ENCODE data around the gene IQSEC2. TPM values are rescaled to one million over a fixed set of nuclear protein-coding genes. Genes with fewer than 3 reads are reported as not detected.

Gene IQSEC2
- total and polyA plus RNA-seq, 3 donors from 2014 or later = 15.6 to 19.9 (median 19.3) TPM

DNA sequence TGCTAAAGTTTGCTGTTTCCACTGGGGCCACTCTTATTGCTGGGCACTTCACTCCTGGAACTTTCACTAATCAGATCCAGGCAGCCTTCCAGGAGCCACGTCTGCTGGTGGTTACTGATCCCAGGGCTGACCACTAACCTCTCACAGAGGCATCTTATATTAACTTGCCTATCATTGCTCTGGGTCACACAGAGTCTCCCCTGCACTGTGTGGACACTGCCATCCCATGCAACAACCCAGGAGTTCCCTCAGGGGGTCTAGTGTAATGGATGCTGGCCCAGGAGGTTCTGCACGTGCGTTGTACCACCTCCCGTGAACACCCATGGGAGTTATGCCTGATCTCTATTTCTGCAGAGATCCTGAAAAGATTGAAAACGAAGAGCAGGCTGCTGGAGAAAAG is 41.8 kb upstream of the IQSEC2 start:
- Histone ChIP-seq H3K4me1 (no peaks in the 10 kb centered on the region), H3K27me3 (no peaks in the 10 kb centered on the region), H3K36me3 (ENCODE audit: low read depth, missing control alignments) (no peaks in the 10 kb centered on the region), H3K4me3 (no peak overlapping the region), H3K9me3 (no peaks in the 10 kb centered on the region), H3K27ac (no peak overlapping the region)
- intact Hi-C loops (cut with DNase I; ENCODE audit: low total_unique reads) = no loop called here
- TF ChIP-seq POLR2A (IDR thresholded peaks at IDR 0.05) = no peak
- TF ChIP-seq, protein P1, sequence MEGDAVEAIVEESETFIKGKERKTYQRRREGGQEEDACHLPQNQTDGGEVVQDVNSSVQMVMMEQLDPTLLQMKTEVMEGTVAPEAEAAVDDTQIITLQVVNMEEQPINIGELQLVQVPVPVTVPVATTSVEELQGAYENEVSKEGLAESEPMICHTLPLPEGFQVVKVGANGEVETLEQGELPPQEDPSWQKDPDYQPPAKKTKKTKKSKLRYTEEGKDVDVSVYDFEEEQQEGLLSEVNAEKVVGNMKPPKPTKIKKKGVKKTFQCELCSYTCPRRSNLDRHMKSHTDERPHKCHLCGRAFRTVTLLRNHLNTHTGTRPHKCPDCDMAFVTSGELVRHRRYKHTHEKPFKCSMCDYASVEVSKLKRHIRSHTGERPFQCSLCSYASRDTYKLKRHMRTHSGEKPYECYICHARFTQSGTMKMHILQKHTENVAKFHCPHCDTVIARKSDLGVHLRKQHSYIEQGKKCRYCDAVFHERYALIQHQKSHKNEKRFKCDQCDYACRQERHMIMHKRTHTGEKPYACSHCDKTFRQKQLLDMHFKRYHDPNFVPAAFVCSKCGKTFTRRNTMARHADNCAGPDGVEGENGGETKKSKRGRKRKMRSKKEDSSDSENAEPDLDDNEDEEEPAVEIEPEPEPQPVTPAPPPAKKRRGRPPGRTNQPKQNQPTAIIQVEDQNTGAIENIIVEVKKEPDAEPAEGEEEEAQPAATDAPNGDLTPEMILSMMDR (IDR thresholded peaks at IDR 0.05) = no peak
- no peak for DNase-seq
- WGBS, 2 donors = 54 to 55% methylated on average over 5 of the region's 5 CpGs

DNA sequence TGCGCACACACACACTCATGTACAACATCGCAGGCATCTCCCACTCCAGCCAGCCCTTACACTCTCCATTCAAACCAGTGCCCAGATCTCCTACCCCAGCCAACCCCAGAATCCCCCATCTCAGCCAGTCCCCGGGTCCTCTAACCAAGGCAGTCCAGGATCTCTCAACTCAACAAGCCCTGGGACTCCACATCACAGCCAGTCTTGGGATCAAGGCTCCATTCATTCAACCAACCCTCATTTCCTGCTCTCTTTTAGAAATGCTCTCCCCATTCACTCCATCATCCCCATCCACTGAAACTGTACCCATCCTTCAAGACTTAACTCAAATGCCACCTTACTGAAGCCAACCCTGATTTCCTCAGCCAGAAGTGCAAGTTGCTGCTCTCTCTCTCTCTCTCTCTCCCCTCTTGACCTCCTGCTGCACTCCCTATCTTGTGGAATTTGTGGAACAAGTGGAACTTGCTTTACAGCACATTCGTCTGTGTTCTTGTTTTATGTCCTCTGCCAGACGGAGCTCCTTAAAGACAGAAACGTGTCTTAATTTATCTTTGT is 40.6 kb upstream of the IQSEC2 start:
- DNase-seq = no peak
- H3K27ac ChIP-seq = no peak overlapping the region
- intact Hi-C loops (cut with DNase I; ENCODE audit: low total_unique reads) = no loop called here

DNA sequence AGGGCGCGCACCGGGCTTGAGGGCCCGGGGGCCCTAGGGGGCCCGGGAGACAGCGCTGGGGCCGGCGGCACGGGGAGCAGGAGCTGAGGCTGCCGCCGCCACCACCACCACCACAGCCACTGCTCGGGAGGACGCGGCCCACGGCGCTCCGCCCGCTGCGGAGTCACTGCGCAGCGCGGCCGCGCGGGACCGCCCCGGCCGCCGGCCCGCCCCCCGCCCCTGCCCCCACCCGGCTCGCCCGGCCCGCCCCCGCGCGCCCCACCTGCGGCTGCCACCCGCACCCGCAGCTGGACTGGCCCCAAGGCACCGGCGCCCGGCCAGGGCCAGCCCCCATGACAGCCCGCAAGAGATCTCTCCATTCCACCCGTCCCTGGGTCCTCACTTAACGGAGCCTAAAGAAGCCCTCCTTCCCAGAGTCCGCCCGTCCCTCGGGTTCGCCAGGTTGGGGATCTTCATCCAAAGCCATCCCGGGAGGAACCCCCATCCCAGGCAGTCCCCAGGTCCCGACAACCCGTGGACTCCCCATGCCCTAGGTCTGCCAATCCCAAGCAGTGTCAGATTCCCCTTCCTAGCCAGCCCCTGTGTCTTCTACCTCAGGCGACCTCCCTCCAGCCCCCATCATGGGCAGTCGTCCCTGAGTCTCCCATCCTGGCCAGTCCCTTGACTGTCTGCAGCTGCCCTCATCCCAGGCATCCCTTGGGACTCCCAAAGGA is 40.0 kb upstream of the IQSEC2 start:
- no peak for TF ChIP-seq POLR2A (IDR thresholded peaks at IDR 0.05)
- TF ChIP-seq, protein P1 (IDR thresholded peaks at IDR 0.05) = no peak
- Histone ChIP-seq H3K4me1 (no peaks in the 10 kb centered on the region), H3K4me3 (peak overlapping the region; percentile 48 to 61), H3K27me3 (no peaks in the 10 kb centered on the region), H3K27ac (no peak overlapping the region), H3K36me3 (ENCODE audit: low read depth, missing control alignments) (no peaks in the 10 kb centered on the region), H3K9me3 (no peaks in the 10 kb centered on the region)
- intact Hi-C loops (cut with DNase I; ENCODE audit: low total_unique reads) = no loop called here
- DNase-seq = no peak
- 0% methylated on average over 1 to 2 of the region's 56 CpGs for WGBS, 2 donors

More for the DNA sequence above, 40.6 kb upstream of the IQSEC2 start:
- H3K36me3 ChIP-seq (ENCODE audit: low read depth, missing control alignments) = no peaks in the 10 kb centered on the region
- 16 to 21% methylated on average over 4 to 6 of the region's 6 CpGs for WGBS, 2 donors
- TF ChIP-seq, protein P1 (IDR thresholded peaks at IDR 0.05) = no peak
- no peak for TF ChIP-seq POLR2A (IDR thresholded peaks at IDR 0.05)
- no peaks in the 10 kb centered on the region for H3K27me3 ChIP-seq
- no peak overlapping the region for H3K4me3 ChIP-seq
- H3K4me1 ChIP-seq = no peaks in the 10 kb centered on the region
- no peaks in the 10 kb centered on the region for H3K9me3 ChIP-seq

DNA sequence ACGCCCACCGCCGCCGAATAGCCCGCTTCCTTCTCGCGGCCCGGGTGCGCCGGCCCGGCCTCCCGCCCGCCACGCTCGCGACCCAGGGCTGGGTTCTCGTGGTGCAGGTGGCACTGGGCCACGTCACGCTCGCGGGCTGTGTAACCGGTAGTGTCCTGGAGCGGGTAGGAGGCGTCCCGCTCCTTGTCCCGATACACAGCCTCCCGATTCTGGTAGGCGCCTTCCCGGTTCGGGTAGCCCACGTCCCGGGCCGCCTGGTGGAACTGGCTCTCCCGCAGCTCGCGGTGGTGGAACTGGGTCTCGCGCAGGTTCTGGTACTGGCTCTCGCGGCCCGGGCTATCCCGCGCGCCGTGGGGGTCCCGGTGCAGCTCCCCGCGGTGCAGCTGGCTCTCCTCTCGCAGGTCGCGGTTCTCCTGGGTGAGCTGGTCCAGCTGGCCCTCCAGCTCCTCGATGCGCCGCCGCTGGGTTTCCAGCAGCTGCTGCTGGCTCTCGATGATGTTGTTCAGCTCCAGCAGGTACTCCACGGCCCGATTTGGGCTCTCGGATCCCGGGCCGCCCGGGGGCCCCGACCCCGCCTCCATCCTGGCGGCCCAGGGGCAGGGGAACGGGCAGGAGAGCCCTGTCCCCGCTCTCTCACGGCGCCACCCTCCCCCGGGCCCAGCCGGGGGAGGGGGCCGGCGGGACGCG is 39.3 kb upstream of the IQSEC2 start:
- H3K9me3 ChIP-seq = no peaks in the 10 kb centered on the region
- H3K36me3 ChIP-seq (ENCODE audit: low read depth, missing control alignments) = no peaks in the 10 kb centered on the region
- peak overlapping the region; percentile 48 to 61 for H3K4me3 ChIP-seq
- no peak for DNase-seq
- H3K27ac ChIP-seq = no peak overlapping the region
- H3K27me3 ChIP-seq = no peaks in the 10 kb centered on the region
- H3K4me1 ChIP-seq = no peaks in the 10 kb centered on the region
- WGBS, 2 donors = no CpG with 5 or more reads among the region's 75 CpGs
- TF ChIP-seq, protein P1 (IDR thresholded peaks at IDR 0.05) = no peak
- intact Hi-C loops (cut with DNase I; ENCODE audit: low total_unique reads) = no loop called here
